Heart left ventricle (tissue), 16 donors: ENCODE results near the gene MCC. TPM values are rescaled to one million over a fixed set of nuclear protein-coding genes. Genes with fewer than 3 reads are reported as not detected.
"Not testable (repeated sequence)": the region's sequence is repeated elsewhere in the genome, so short reads cannot be mapped to it uniquely, and the experiment has no call there.

Experiments
- ATAC-seq, 4 donors: fragments of 200-7000 bp; cut with Tn5 transposase; one replicate each; pipeline ENCODE4 v1.9.1; 2020 to 2022; ENCODE audit warnings: moderate library complexity in 4 of 4, mild to moderate bottlenecking in 3 of 4, moderate number of reproducible peaks in 1 of 4
- DNase-seq, 5 donors: peaks; one replicate each; pipeline ENCODE4 v3.0.0-alpha.2; 2020
- H3K27ac ChIP-seq, 12 donors: fragments of 200-600 bp; sonication (generic) in 4 of 12; one replicate each; pipeline versions ENCODE4 v1.5.0 to v1.8.0; 2016 to 2022; ENCODE audit warnings: mild to moderate bottlenecking in 2 of 12
- H3K27me3 ChIP-seq, 9 donors: fragments of 200-600 bp; sonication (generic) in 2 of 9; one replicate each; pipeline versions ENCODE4 v1.5.1 to v1.8.0; 2016 to 2022; ENCODE audit warnings: mild to moderate bottlenecking in 3 of 9
- H3K36me3 ChIP-seq, 9 donors: fragments of 200-600 bp; sonication (generic) in 2 of 9; one replicate each; pipeline versions ENCODE4 v1.5.0 to v1.8.0; 2018 to 2022; ENCODE audit warnings: mild to moderate bottlenecking in 2 of 9
- H3K4me1 ChIP-seq, 12 donors: fragments of 200-600 bp; sonication (generic) in 4 of 12; one replicate each; pipeline versions ENCODE4 v1.5.0 to v1.8.0; 2016 to 2022; ENCODE audit warnings: mild to moderate bottlenecking in 3 of 12
- H3K4me3 ChIP-seq, 12 donors: fragments of 200-600 bp; sonication (generic) in 4 of 12; one replicate each; pipeline versions ENCODE4 v1.5.0 to v1.8.0; 2017 to 2022; ENCODE audit warnings: mild to moderate bottlenecking in 9 of 12, moderate library complexity in 4 of 12
- H3K9me3 ChIP-seq, 12 donors: fragments of 200-600 bp; sonication (generic) in 4 of 12; one replicate each; pipeline versions ENCODE4 v1.5.0 to v1.8.0; 2016 to 2022; ENCODE audit warnings: mild to moderate bottlenecking in 1 of 12
- CTCF ChIP-seq, 12 donors: fragments of 200-600 bp; sonication (generic) in 4 of 12; IDR thresholded peaks; one replicate each; pipeline versions ENCODE4 v1.5.0 to v1.8.0; 2018 to 2022; ENCODE audit warnings: antibody characterized with exemption in 12 of 12, mild to moderate bottlenecking in 5 of 12
- POLR2A ChIP-seq, 2 donors: fragments of 450-650 bp; IDR thresholded peaks; one replicate each; pipeline ENCODE4 v1.6.1; 2017; ENCODE audit warnings: antibody characterized with exemption in 2 of 2, mild to moderate bottlenecking in 2 of 2, moderate library complexity in 2 of 2
- WGBS, 4 donors: extraction: QIAGEN DNeasy Blood & Tissue Kit in 2 of 4; methylation state at CpG; one replicate each; pipeline versions ENCODE4 v1.1.5 to v1.1.7; 2013 to 2018; 5-methylcytosine and 5-hydroxymethylcytosine counted together
- intact Hi-C, 10 donors: fragments of 100-400 bp; cut with DNase I; formaldehyde crosslinking; loops; one replicate each; pipeline versions ENCODE4 v1.11.1 to v1.14.2; 2022
- polyA plus RNA-seq, 2 donors: library from polyadenylated mRNA; stranded (reverse); fragments of 200-250 nt; gene quantifications; one replicate each; pipeline ENCODE4 v1.2.3, GENCODE V29; 2013
- total RNA-seq, 9 donors: library from RNA; depleted of rRNA in 2 of 9; stranded (reverse); fragments of >200 nt in 2 of 9; fragmentation: NEBNext Ultra II Directional in 3 of 9; extraction: Animal tissue kit (Norgen Biotek cat#: 25700) in 3 of 9; gene quantifications; one replicate each; pipeline versions ENCODE4 v1.1.0 to v1.2.4, GENCODE V29; 2016 to 2023
- donor health status: ischemic (EF 13 %, LVEDD 7.1; RV severe dilation, severe dysfunction).
- donor health status: healthy with polysubstance abuse.
- donor health status: DM: no; HTN: yes; CAD: no.
- donor health status: DM: no; HTN: no; CAD: no.
- donor health status: ischemic (EF 25% LVEDD 6.9; RV normal size, moderate dysfunction).
- donor health status: ischemic (EF 25% LVEDD 5.7; RV mildly dilated, moderate dysfunction).
- donor health status: healthy.
- donor health status: DM: yes; HTN: yes; CAD: no.
- donor health status: ischemic (EF 35%, LVEDD 5.7; RV mildly dilated, moderate dysfunction).
- donor health status: nonischemic (EF 11% LVEDD 7.7; RV severe dilation, severe dysfunction).
- donor health status: DM: yes; HTN: yes; CAD: no.
- donor health status: PGD.
- donor health status: ischemic (EF 29% LVEDD 5.4; RV normal size, mild dysfunction).
- donor health status: nonischemic (EF 23%, LVEDD 6.1; RV moderate dilation, normal function).

Gene MCC
- total and polyA plus RNA-seq, 11 donors: 6.1 to 33.8 (median 24.3) TPM

GRCh38 chr5:113081091-113081839 lies 407.0 kb downstream of the MCC start:
- no peaks in the 10 kb centered on the region for H3K27me3 ChIP-seq
- H3K4me3 ChIP-seq: no peak overlapping the region
- no peak for DNase-seq
- H3K36me3 ChIP-seq: peaks cover 0 to 55% (median 36%) of the 10 kb centered on the region in 9 donors
- intact Hi-C loops: loop anchor here in 2 of 10 donors (10.0 kb wide), 2 partner anchors 214 to 434 kb away; partner anchors contain the start of gene YTHDC2 (in 1 of the 2)
- H3K27ac ChIP-seq: peak overlapping the region in 1 of 12 donors; percentile 13
- WGBS, 4 donors: 90 to 94% (median 92%) methylated on average over 4 of the region's 4 CpGs
- TF ChIP-seq CTCF (IDR thresholded peaks at IDR 0.05) (no peak), POLR2A (IDR thresholded peaks at IDR 0.05) (no peak)
- peaks cover 0 to 36% (median 13%) of the 10 kb centered on the region in 12 donors for H3K4me1 ChIP-seq
- peaks cover 0 to 4% (median 0%) of the 10 kb centered on the region in 12 donors for H3K9me3 ChIP-seq
- ATAC-seq: no peak

GRCh38 chr5:113076649-113077048 lies 411.6 kb downstream of the MCC start:
- H3K27ac ChIP-seq, ATAC-seq, H3K27me3 ChIP-seq, H3K9me3 ChIP-seq, H3K4me1 ChIP-seq, DNase-seq, H3K4me3 ChIP-seq, intact Hi-C loops: not testable (repeated sequence)
- 95 to 98% (median 97%) methylated on average over 2 of the region's 2 CpGs for WGBS, 4 donors
- peaks cover 0 to 41% (median 17%) of the 10 kb centered on the region in 9 donors for H3K36me3 ChIP-seq

- no peak overlapping the region for H3K27ac ChIP-seq
- peaks cover 0 to 32% (median 22%) of the 10 kb centered on the region in 9 donors for H3K36me3 ChIP-seq
- DNase-seq (no peak), ATAC-seq (peak in 1 of 4 donors; percentile 44)
- H3K4me3 ChIP-seq: no peak overlapping the region
- TF ChIP-seq POLR2A (IDR thresholded peaks at IDR 0.05) (no peak), CTCF (IDR thresholded peaks at IDR 0.05) (no peak)
- peaks cover 0 to 4% (median 0%) of the 10 kb centered on the region in 12 donors for H3K9me3 ChIP-seq
- intact Hi-C loops: no loop called here
- no peaks in the 10 kb centered on the region for H3K27me3 ChIP-seq
- 93 to 97% (median 97%) methylated on average over 14 to 21 of the region's 21 CpGs for WGBS, 4 donors
- H3K4me1 ChIP-seq: peaks cover 0 to 8% (median 0%) of the 10 kb centered on the region in 12 donors
Observed at GRCh38 chr5:113075019-113075418, 413.2 kb downstream of the MCC start.

GRCh38 chr5:113073629-113074034 lies 414.6 kb downstream of the MCC start:
- H3K9me3 ChIP-seq, H3K27me3 ChIP-seq, intact Hi-C loops, H3K4me3 ChIP-seq, H3K4me1 ChIP-seq, H3K27ac ChIP-seq, ATAC-seq, DNase-seq: not testable (repeated sequence)
- peaks cover 0 to 46% (median 22%) of the 10 kb centered on the region in 9 donors for H3K36me3 ChIP-seq
- WGBS, 4 donors: 92 to 93% (median 93%) methylated on average over 11 of the region's 11 CpGs

- DNase-seq (no peak), ATAC-seq (no peak)
- H3K4me3 ChIP-seq: no peak overlapping the region
- peaks cover 0 to 63% (median 43%) of the 10 kb centered on the region in 9 donors for H3K36me3 ChIP-seq
- H3K27ac ChIP-seq: no peak overlapping the region
- TF ChIP-seq CTCF (IDR thresholded peaks at IDR 0.05): no peak
- TF ChIP-seq POLR2A (IDR thresholded peaks at IDR 0.05): no peak
- H3K4me1 ChIP-seq: peaks cover 0 to 8% (median 0%) of the 10 kb centered on the region in 12 donors
- intact Hi-C loops: no loop called here
- 70 to 92% (median 90%) methylated on average over 3 of the region's 3 CpGs for WGBS, 4 donors
- peaks cover 0 to under 1% (median 0%) of the 10 kb centered on the region in 12 donors for H3K9me3 ChIP-seq
- no peaks in the 10 kb centered on the region for H3K27me3 ChIP-seq
Observed at GRCh38 chr5:113071401-113071800, 416.9 kb downstream of the MCC start.
